ENCODE data around the gene C20orf141.

GRCh38 chr20:2817891-2818595, 3.3 kb downstream of the C20orf141 start:
- TF ChIP-seq, protein P1, sequence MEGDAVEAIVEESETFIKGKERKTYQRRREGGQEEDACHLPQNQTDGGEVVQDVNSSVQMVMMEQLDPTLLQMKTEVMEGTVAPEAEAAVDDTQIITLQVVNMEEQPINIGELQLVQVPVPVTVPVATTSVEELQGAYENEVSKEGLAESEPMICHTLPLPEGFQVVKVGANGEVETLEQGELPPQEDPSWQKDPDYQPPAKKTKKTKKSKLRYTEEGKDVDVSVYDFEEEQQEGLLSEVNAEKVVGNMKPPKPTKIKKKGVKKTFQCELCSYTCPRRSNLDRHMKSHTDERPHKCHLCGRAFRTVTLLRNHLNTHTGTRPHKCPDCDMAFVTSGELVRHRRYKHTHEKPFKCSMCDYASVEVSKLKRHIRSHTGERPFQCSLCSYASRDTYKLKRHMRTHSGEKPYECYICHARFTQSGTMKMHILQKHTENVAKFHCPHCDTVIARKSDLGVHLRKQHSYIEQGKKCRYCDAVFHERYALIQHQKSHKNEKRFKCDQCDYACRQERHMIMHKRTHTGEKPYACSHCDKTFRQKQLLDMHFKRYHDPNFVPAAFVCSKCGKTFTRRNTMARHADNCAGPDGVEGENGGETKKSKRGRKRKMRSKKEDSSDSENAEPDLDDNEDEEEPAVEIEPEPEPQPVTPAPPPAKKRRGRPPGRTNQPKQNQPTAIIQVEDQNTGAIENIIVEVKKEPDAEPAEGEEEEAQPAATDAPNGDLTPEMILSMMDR (conservative IDR thresholded peaks at IDR 0.05; ENCODE audit: low read depth, low read length), result no peak
- TF ChIP-seq EZH2 (IDR thresholded peaks at IDR 0.05; ENCODE audit: borderline replicate concordance, low read depth, low read length, poor library complexity, severe bottlenecking), result no peak

Data from A673 (cell line).